NT2/D1 (cell line): ENCODE data around the gene CSTB.

Experiments used
- DNase-seq: peaks from one replicate; pipeline ENCODE4 v3.0.0-alpha.2; 2011; ENCODE audit warnings: low read depth, low spot score
- H3K27me3 ChIP-seq: 2 replicates; pipeline ENCODE4 v1.6.0; 2011; ENCODE audit warnings: mild to moderate bottlenecking; ENCODE audit not compliant: insufficient read length, insufficient read depth
- H3K36me3 ChIP-seq: 2 replicates; pipeline ENCODE4 v1.6.1; 2011; ENCODE audit warnings: mild to moderate bottlenecking, low read length, mixed read lengths; ENCODE audit not compliant: insufficient read depth, insufficient read length
- H3K4me1 ChIP-seq: 2 replicates; pipeline ENCODE4 v1.5.1; 2011; ENCODE audit not compliant: insufficient read depth, insufficient read length
- H3K4me3 ChIP-seq: 2 replicates; pipeline ENCODE4 v1.5.1; 2011; ENCODE audit warnings: low read depth; ENCODE audit not compliant: insufficient read length
- H3K9ac ChIP-seq: 2 replicates; pipeline ENCODE4 v1.6.0; 2011; ENCODE audit warnings: low read depth; ENCODE audit not compliant: insufficient read length
- H3K9me3 ChIP-seq: 2 replicates; pipeline ENCODE4 v1.5.1; 2011; ENCODE audit warnings: mild to moderate bottlenecking, low read length; ENCODE audit not compliant: insufficient read depth
- SUZ12 ChIP-seq: IDR thresholded peaks from 2 replicates; pipeline ENCODE4 v1.6.1; 2011; ENCODE audit not compliant: insufficient read length, insufficient read depth; ENCODE audit errors: extremely low read depth
- YY1 ChIP-seq: IDR thresholded peaks from 2 replicates; pipeline ENCODE4 v1.6.1; 2011; ENCODE audit not compliant: insufficient read length, insufficient read depth
- ZNF274 ChIP-seq: IDR thresholded peaks from 2 replicates; pipeline ENCODE4 v1.6.1; 2011; ENCODE audit warnings: mild to moderate bottlenecking, low read depth, low read length

CSTB gene

DNA sequence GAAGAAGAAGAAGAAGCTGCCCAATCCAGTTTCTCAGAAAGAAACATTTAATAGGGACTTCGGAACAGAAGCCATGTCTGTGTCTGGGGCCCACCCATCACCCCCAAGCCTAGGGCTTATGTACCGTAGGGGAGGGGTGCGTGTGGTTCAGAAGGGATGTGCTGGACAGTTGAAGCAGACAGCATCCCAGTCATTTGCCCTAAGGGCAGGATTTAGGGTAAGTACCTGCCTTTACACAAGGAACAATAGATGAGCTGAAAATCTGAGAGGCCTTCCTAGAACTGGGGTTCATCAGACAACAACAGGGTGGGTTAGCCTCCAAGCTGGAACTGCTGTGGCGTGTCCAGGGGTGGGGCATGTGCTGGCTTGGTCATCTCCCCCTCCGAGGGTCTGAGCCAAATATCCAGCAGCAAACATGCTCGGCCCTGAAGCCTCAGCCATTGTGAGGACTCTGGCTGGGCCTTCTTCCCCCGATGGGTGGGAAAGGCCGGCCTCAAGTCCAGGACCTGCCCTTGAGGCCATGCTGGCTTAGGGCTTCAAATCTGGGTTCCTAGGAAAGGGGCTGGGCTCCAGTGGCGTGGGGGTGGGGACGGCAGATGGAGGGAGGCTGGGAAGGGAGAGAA is 12.1 kb downstream of the CSTB start:
- Histone ChIP-seq H3K4me1 (peaks cover 33% of the 10 kb centered on the region), H3K9ac (peak overlapping the region; percentile 12), H3K36me3 (peaks cover 44% of the 10 kb centered on the region), H3K27me3 (no peaks in the 10 kb centered on the region), H3K9me3 (no peaks in the 10 kb centered on the region), H3K4me3 (no peak overlapping the region)
- TF ChIP-seq SUZ12 (no peak), YY1 (no peak), ZNF274 (no peak)
- DNase-seq, result no peak

GRCh38 chr21:43762303-43763128 is 13.6 kb downstream of the CSTB start:
- Histone ChIP-seq H3K4me1 (peaks cover 19% of the 10 kb centered on the region), H3K9ac (no peak overlapping the region), H3K9me3 (no peaks in the 10 kb centered on the region), H3K36me3 (peaks cover 59% of the 10 kb centered on the region), H3K4me3 (no peak overlapping the region), H3K27me3 (no peaks in the 10 kb centered on the region)
- DNase-seq, result no peak
- TF ChIP-seq YY1 (no peak), SUZ12 (no peak), ZNF274 (no peak)

GRCh38 chr21:43761886-43762285 is 14.2 kb downstream of the CSTB start:
- H3K27me3 ChIP-seq, result no peaks in the 10 kb centered on the region
- DNase-seq, result no peak
- no peak overlapping the region for H3K9ac ChIP-seq
- peaks cover 65% of the 10 kb centered on the region for H3K36me3 ChIP-seq
- TF ChIP-seq YY1 (no peak), ZNF274 (no peak), SUZ12 (no peak)
- H3K4me3 ChIP-seq, result no peak overlapping the region
- peaks cover 17% of the 10 kb centered on the region for H3K4me1 ChIP-seq
- H3K9me3 ChIP-seq, result no peaks in the 10 kb centered on the region

DNA sequence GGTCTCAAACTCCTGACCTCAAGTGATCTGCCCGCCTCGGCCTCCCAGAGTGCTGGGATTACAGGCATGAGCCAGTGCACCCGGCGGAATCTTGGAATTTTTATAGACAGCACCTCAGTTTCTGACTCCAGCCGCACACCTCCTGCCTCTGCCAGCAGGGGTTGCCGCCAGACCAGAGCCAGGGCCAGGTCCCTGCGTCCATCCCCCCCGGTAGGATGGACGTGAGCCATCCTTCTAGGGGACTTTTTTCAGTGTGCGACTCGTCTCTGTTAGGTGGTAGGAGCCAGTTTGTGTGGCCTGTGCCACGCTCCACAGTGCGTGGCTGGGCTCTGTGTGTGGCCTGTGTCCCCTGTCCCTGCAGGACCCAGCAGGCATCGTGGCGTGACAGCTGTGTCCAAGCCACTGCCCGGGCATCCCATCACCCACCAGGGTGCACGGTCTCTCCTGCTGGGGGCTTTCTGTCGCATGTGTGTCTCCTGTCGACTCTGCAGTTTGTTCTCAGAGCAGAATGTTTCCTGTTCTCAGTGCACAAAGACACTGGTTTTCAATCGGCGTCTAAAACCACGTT is 15.6 kb downstream of the CSTB start:
- H3K9ac ChIP-seq, result no peak overlapping the region
- H3K4me3 ChIP-seq, result no peak overlapping the region
- TF ChIP-seq SUZ12 (no peak), YY1 (no peak), ZNF274 (no peak)
- H3K36me3 ChIP-seq, result peaks cover 80% of the 10 kb centered on the region
- DNase-seq, result no peak
- H3K4me1 ChIP-seq, result peaks cover 18% of the 10 kb centered on the region
- H3K9me3 ChIP-seq, result no peaks in the 10 kb centered on the region
- H3K27me3 ChIP-seq, result no peaks in the 10 kb centered on the region

DNA sequence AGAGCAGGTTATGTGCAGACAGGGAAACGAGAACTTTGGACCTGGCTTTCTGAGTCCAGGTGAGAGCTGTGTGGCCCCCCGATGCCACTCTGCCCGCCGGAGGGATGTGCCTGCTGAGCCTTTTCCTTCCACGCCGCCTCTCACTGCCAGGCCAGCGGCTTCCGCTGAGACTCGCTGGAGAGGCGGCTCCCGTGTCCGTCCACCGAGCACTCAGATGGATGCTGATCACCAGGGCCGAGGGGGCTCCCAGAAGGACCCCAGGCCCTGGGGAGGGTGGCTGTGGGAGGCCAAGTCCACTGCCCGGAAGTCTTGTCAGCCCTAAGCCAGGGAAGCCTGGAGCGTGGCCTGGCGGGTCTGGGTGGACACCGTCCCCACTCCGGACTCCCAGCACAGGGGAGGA is 16.5 kb downstream of the CSTB start:
- no peak overlapping the region for H3K4me3 ChIP-seq
- H3K27me3 ChIP-seq, result no peaks in the 10 kb centered on the region
- H3K4me1 ChIP-seq, result peaks cover 17% of the 10 kb centered on the region
- H3K36me3 ChIP-seq, result peaks cover 88% of the 10 kb centered on the region
- no peaks in the 10 kb centered on the region for H3K9me3 ChIP-seq
- DNase-seq, result no peak
- H3K9ac ChIP-seq, result no peak overlapping the region
- TF ChIP-seq ZNF274 (no peak), YY1 (no peak), SUZ12 (no peak)

GRCh38 chr21:43758811-43759210 is 17.3 kb downstream of the CSTB start:
- Histone ChIP-seq H3K27me3 (no peaks in the 10 kb centered on the region), H3K4me3 (no peak overlapping the region), H3K4me1 (peaks cover 9% of the 10 kb centered on the region), H3K9me3 (no peaks in the 10 kb centered on the region), H3K36me3 (peaks cover 93% of the 10 kb centered on the region), H3K9ac (no peak overlapping the region)
- TF ChIP-seq YY1 (no peak), ZNF274 (no peak), SUZ12 (no peak)
- DNase-seq, result no peak

GRCh38 chr21:43758111-43758641 is 17.9 kb downstream of the CSTB start:
- no peaks in the 10 kb centered on the region for H3K9me3 ChIP-seq
- TF ChIP-seq ZNF274 (no peak), SUZ12 (no peak), YY1 (no peak)
- H3K4me3 ChIP-seq, result no peak overlapping the region
- peaks cover 9% of the 10 kb centered on the region for H3K4me1 ChIP-seq
- peaks cover 97% of the 10 kb centered on the region for H3K36me3 ChIP-seq
- DNase-seq, result no peak
- H3K9ac ChIP-seq, result no peak overlapping the region
- no peaks in the 10 kb centered on the region for H3K27me3 ChIP-seq
